Testis (tissue), 2 donors: ENCODE results near the gene PDILT.

Experiments
- CTCF ChIP-seq, 3 experiments: fragments of 450-650 bp in 2 of 3; fragments of 200-600 bp in 1 of 3; sonication (generic) in 1 of 3; IDR thresholded peaks; one replicate each; pipeline ENCODE4 v1.5.1; 2016 to 2019; ENCODE audit warnings: antibody characterized with exemption in 3 of 3, mild to moderate bottlenecking in 2 of 3, moderate library complexity in 1 of 3
- POLR2A ChIP-seq: fragments of 450-650 bp; IDR thresholded peaks from one replicate; pipeline ENCODE4 v1.6.1; 2017; ENCODE audit warnings: antibody characterized with exemption, mild to moderate bottlenecking, moderate library complexity

GRCh38 chr16:20364051-20364450 lies 40.5 kb downstream of the PDILT start:
- TF ChIP-seq CTCF (IDR thresholded peaks at IDR 0.05) (no peak), POLR2A (no peak)
